ENCODE measurements around the gene ZMYND8.
A peak's percentile ranks its signal among the peaks of the same experiment; 100 is the strongest.
"Not testable (repeated sequence)": the region's sequence is repeated elsewhere in the genome, so short reads cannot be mapped to it uniquely, and the experiment has no call there.

The ZMYND8 gene

GRCh38 chr20:47211036-47211435, 145.5 kb downstream of the ZMYND8 start:
- TF ChIP-seq CTCF (conservative IDR thresholded peaks at IDR 0.05; ENCODE audit: low read depth, low read length), result no peak
- DNase-seq (ENCODE audit: low read depth), result no peak
- no peak overlapping the region for H3K4me3 ChIP-seq (ENCODE audit: low read depth, low read length)

GRCh38 chr20:47210470-47210869, 146.0 kb downstream of the ZMYND8 start:
- no peak for TF ChIP-seq CTCF (conservative IDR thresholded peaks at IDR 0.05; ENCODE audit: low read depth, low read length)
- no peak for DNase-seq (ENCODE audit: low read depth)

GRCh38 chr20:47209982-47210381, 146.5 kb downstream of the ZMYND8 start:
- DNase-seq (ENCODE audit: low read depth), result no peak
- H3K4me3 ChIP-seq (ENCODE audit: low read depth, low read length), result no peak overlapping the region
- no peak for TF ChIP-seq CTCF (conservative IDR thresholded peaks at IDR 0.05; ENCODE audit: low read depth, low read length)

More at GRCh38 chr20:47210470-47210869, 146.0 kb downstream of the ZMYND8 start:
- no peak overlapping the region for H3K4me3 ChIP-seq (ENCODE audit: low read depth, low read length)

- DNase-seq (ENCODE audit: low read depth), result no peak
- TF ChIP-seq CTCF (conservative IDR thresholded peaks at IDR 0.05; ENCODE audit: low read depth, low read length), result no peak
- H3K4me3 ChIP-seq (ENCODE audit: low read depth, low read length), result no peak overlapping the region
These were observed 147.8 kb downstream of the ZMYND8 start for GRCh38 chr20:47208534-47209174.

GRCh38 chr20:47206962-47207641, 149.4 kb downstream of the ZMYND8 start:
- DNase-seq (ENCODE audit: low read depth), result no peak
- no peak overlapping the region for H3K4me3 ChIP-seq (ENCODE audit: low read depth, low read length)
- no peak for TF ChIP-seq CTCF (conservative IDR thresholded peaks at IDR 0.05; ENCODE audit: low read depth, low read length)

GRCh38 chr20:47206552-47206951, 149.9 kb downstream of the ZMYND8 start:
- not testable (repeated sequence) for DNase-seq (ENCODE audit: low read depth); H3K4me3 ChIP-seq (ENCODE audit: low read depth, low read length)

GRCh38 chr20:47205577-47206123, 150.8 kb downstream of the ZMYND8 start:
- H3K4me3 ChIP-seq (ENCODE audit: low read depth, low read length), result no peak overlapping the region
- peak; percentile 82 for TF ChIP-seq CTCF (conservative IDR thresholded peaks at IDR 0.05; ENCODE audit: low read depth, low read length)
- DNase-seq (ENCODE audit: low read depth), result peak; percentile 88

- not testable (repeated sequence) for DNase-seq (ENCODE audit: low read depth); H3K4me3 ChIP-seq (ENCODE audit: low read depth, low read length)
These were observed 151.7 kb downstream of the ZMYND8 start for GRCh38 chr20:47204850-47205122.

Measured in choroid plexus epithelial cell (primary cell).